ENCODE measurements around the gene IFT122. TPM values are rescaled to one million over a fixed set of nuclear protein-coding genes. Genes with fewer than 3 reads are reported as not detected.
"Not testable (repeated sequence)": the region's sequence is repeated elsewhere in the genome, so short reads cannot be mapped to it uniquely, and the experiment has no call there.

IFT122 gene
- total and polyA plus RNA-seq, 10 donors: 5.2 to 31.3 (median 18.1) TPM

DNA sequence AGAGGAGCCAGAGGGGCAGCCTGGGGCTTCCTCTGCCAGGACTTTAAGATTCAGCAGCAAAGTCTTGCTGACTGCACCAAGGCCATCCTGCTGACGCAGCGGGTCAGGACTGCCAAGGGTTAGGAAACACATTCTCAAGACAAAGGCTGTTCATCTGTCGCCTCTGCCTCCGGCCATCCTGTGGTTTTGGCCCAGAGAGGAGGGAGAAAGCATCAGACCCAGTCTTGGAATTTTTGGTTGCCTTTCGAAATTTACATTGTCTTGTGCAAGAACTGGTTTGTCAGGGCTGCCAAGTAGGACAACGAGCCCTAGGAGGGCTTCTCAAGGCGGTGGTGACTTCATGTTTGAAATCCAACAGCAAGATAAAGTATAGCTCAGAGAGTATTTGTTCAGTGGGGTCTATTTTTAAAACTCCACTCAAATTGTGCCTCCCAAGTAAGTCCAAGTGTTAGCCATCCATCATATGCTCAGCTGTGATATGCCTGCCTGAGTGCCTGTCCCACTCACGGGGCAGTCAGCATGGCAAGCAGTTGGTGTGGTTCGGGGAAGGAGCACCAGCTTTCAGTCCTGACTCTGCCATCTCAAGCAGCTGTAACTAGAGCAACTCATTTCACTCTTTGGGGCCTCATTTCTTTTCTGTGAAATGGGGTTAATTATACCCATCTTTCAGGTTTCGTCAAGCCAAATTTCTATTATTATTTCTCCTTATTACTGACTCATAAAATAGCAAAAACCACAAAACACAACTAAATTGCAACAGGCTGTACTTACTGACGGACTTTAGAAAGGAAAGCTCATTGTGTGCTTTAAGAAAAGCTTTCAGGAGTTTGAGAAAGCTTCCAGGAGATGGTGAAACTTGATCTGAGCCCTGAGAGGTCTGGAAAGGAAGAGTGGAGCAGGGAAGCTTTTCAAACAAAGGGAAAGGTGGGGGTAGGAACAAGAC, 46.0 kb downstream of the IFT122 start:
- peaks cover 0 to 50% (median 13%) of the 10 kb centered on the region in 6 donors for H3K4me1 ChIP-seq
- TF ChIP-seq POLR2A (IDR thresholded peaks at IDR 0.05) (no peak), POLR2AphosphoS5 (IDR thresholded peaks at IDR 0.05) (peak; percentile 30 to 85 (median 69))
- DNase-seq: peak; percentile 85
- intact Hi-C loops (cut with DNase I; ENCODE audit: low total_unique reads): no loop called here
- H3K27me3 ChIP-seq (replicated peaks in 1 of 7): no peaks in the 10 kb centered on the region
- WGBS, 5 donors: 47 to 69% (median 53%) methylated on average over 9 to 11 of the region's 11 CpGs
- peaks cover 0 to 67% (median 2%) of the 10 kb centered on the region in 6 donors for H3K36me3 ChIP-seq
- peak overlapping the region in 7 of 8 donors; percentile 35 to 81 (median 68) for H3K27ac ChIP-seq
- no peaks in the 10 kb centered on the region for H3K9me3 ChIP-seq
- no peak overlapping the region for H3K4me3 ChIP-seq

DNA sequence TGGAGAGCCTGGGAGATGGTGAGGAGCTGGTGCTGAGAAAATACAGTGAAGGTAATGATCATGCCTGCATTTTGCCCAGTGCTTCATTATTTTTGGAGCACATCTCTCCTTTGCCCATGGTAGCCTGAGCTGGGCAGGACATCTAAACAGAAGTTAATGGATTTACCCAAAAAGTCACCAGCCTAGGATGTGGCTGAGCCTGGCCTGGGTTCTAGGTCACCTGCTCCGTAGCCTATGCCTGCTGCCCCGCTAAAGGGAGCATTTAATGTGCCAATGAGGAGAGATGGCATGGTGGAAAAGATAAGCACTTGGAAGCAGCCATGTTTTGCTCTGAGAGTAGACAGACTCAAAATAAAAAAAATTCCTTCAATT, 46.6 kb downstream of the IFT122 start:
- intact Hi-C loops (cut with DNase I; ENCODE audit: low total_unique reads): no loop called here
- no peaks in the 10 kb centered on the region for H3K9me3 ChIP-seq
- H3K4me1 ChIP-seq: peaks cover 0 to 49% (median 12%) of the 10 kb centered on the region in 6 donors
- H3K27me3 ChIP-seq (replicated peaks in 1 of 7): no peaks in the 10 kb centered on the region
- H3K27ac ChIP-seq: peak overlapping the region in 5 of 8 donors; percentile 35 to 81 (median 69)
- H3K36me3 ChIP-seq: peaks cover 0 to 66% (median 2%) of the 10 kb centered on the region in 6 donors
- no peak for DNase-seq
- TF ChIP-seq, protein P1, sequence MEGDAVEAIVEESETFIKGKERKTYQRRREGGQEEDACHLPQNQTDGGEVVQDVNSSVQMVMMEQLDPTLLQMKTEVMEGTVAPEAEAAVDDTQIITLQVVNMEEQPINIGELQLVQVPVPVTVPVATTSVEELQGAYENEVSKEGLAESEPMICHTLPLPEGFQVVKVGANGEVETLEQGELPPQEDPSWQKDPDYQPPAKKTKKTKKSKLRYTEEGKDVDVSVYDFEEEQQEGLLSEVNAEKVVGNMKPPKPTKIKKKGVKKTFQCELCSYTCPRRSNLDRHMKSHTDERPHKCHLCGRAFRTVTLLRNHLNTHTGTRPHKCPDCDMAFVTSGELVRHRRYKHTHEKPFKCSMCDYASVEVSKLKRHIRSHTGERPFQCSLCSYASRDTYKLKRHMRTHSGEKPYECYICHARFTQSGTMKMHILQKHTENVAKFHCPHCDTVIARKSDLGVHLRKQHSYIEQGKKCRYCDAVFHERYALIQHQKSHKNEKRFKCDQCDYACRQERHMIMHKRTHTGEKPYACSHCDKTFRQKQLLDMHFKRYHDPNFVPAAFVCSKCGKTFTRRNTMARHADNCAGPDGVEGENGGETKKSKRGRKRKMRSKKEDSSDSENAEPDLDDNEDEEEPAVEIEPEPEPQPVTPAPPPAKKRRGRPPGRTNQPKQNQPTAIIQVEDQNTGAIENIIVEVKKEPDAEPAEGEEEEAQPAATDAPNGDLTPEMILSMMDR (IDR thresholded peaks at IDR 0.05 in 8 of 11, conservative IDR thresholded peaks at IDR 0.05 in 3 of 11): no peak
- no peak for TF ChIP-seq POLR2A (IDR thresholded peaks at IDR 0.05)
- TF ChIP-seq POLR2AphosphoS5 (IDR thresholded peaks at IDR 0.05): no peak
- 90 to 100% (median 98%) methylated on average over 2 of the region's 2 CpGs for WGBS, 5 donors
- no peak overlapping the region for H3K4me3 ChIP-seq

DNA sequence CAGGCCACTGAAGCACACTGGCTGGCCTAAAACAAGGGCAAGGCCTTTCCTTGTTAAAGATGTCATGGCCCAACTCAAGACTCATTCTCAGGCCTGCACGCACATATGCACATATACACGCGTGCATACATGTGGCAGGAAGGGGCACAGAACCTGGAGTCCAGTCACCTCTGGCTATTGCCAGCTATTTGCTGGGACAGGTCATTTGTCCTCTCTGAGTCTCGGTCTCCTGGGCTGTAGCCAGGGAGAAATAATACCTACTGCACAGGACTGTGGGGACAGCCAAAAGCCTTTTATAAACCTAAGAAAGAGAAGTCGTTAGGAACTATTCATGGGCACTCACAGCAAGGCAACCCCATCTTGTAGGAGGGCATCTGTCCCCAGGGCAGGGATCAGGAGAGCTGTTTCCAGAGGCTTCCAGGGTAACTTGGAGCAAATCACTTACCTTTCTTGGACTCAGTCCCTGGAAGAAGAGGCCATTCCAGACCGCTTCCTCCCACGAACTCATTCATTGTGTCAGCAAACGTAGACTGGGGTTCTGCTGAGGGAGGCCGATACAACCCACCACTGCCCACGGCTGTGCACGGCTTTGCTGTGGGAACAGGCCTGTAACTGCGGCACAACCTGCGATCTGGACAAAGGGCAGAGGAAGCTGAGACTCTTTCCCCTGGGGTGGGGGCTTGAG, 47.3 kb downstream of the IFT122 start:
- Histone ChIP-seq H3K4me3 (no peak overlapping the region), H3K27ac (peak overlapping the region in 3 of 8 donors; percentile 1 to 70 (median 69)), H3K4me1 (peaks cover 0 to 42% (median 9%) of the 10 kb centered on the region in 6 donors), H3K9me3 (no peaks in the 10 kb centered on the region), H3K36me3 (peaks cover 0 to 66% (median 2%) of the 10 kb centered on the region in 6 donors), H3K27me3 (replicated peaks in 1 of 7) (no peaks in the 10 kb centered on the region)
- DNase-seq: no peak
- WGBS, 5 donors: 90 to 96% (median 93%) methylated on average over 13 of the region's 13 CpGs
- intact Hi-C loops (cut with DNase I; ENCODE audit: low total_unique reads): no loop called here
- TF ChIP-seq POLR2AphosphoS5 (IDR thresholded peaks at IDR 0.05) (no peak), POLR2A (IDR thresholded peaks at IDR 0.05) (no peak)
- TF ChIP-seq, protein P1 (IDR thresholded peaks at IDR 0.05 in 8 of 11, conservative IDR thresholded peaks at IDR 0.05 in 3 of 11): no peak

DNA sequence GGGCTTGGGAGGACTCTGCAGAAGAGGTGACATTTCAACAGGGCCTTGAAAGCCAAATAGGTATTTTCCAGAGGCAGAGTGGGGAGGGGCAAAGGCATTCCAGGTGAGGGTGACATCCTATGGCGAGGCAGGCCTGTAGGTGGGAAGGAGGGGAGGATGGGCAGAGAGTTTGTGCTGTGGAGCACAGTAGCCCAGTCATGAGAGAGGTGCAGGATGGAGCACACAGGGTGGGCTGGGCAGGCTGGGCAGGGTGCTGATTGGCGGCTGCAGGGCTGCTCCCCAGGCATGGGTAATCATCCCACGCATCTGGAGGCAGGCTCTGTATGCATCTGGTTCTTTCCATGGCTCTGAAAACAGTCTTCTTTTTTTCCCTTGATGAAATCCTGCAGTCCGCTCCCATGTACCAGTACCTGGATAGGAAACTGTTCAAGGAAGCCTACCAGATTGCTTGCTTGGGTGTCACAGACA, 47.9 kb downstream of the IFT122 start:
- WGBS, 5 donors: 89 to 98% (median 96%) methylated on average over 4 of the region's 4 CpGs
- peaks cover 0 to 38% (median 9%) of the 10 kb centered on the region in 6 donors for H3K4me1 ChIP-seq
- not testable (repeated sequence) for H3K27ac ChIP-seq

DNA sequence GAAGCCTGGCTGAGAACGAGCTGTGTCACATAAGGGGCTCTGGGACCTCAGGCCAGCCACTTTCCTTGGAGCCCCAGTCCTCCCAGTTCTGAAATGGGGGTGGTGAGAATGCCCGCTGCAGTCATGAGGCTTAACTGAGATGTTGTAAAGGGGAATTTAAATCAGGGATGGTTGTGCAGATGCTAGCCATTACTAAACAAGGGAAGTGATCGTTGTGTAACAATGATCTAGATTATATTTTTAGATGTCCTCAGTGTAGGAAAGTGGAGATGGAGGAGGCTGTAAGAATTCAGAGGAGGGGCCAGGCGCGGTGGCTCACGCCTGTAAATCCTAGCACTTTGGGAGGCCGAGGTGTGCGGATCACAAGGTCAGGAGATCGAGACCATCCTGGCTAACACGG, 49.2 kb downstream of the IFT122 start:
- peak overlapping the region in 2 of 8 donors; percentile 47 to 57 for H3K27ac ChIP-seq
- intact Hi-C loops (cut with DNase I; ENCODE audit: low total_unique reads); H3K9me3 ChIP-seq; DNase-seq; H3K27me3 ChIP-seq (replicated peaks in 1 of 7); H3K4me3 ChIP-seq: not testable (repeated sequence)
- peaks cover 0 to 39% (median 9%) of the 10 kb centered on the region in 6 donors for H3K4me1 ChIP-seq
- peaks cover 0 to 66% (median under 1%) of the 10 kb centered on the region in 6 donors for H3K36me3 ChIP-seq
- WGBS, 5 donors: 72 to 87% (median 84%) methylated on average over 10 of the region's 10 CpGs

More for the DNA sequence above, 47.9 kb downstream of the IFT122 start:
- intact Hi-C loops (cut with DNase I; ENCODE audit: low total_unique reads); H3K27me3 ChIP-seq (replicated peaks in 1 of 7); H3K9me3 ChIP-seq; DNase-seq; H3K4me3 ChIP-seq: not testable (repeated sequence)
- H3K36me3 ChIP-seq: peaks cover 0 to 66% (median 2%) of the 10 kb centered on the region in 6 donors

All from spleen (tissue), 11 donors.